GM10248 (cell line): Measurements from ENCODE around the gene PHACTR3.

Source experiments
- CTCF ChIA-PET: fragments of 300-600 bp; sonication (Branson Sonifier 250); formaldehyde crosslinking; extraction: SDS; loops from one replicate; lab custom pipeline; 2021; ENCODE audit warnings: antibody characterized with exemption; lab: Yijun Ruan, JAX
- POLR2A ChIA-PET: fragments of 350-650 bp; sonication (Branson Sonifier 250); formaldehyde crosslinking; extraction: SDS; loops from one replicate; lab custom pipeline; 2020; ENCODE audit warnings: antibody characterized with exemption; lab: Yijun Ruan, JAX
- DNase-seq: peaks from one replicate; pipeline ENCODE4 v3.0.0; 2012; ENCODE audit errors: extremely low spot score
- CTCF ChIP-seq: IDR thresholded peaks from 2 replicates; pipeline ENCODE4 v1.5.1; 2012; ENCODE audit warnings: mild to moderate bottlenecking, low read depth; ENCODE audit errors: extremely low read depth, missing control alignments, control extremely low read depth

Gene PHACTR3

GRCh38 chr20:59749301-59749700 lies 145.0 kb downstream of the PHACTR3 start:
- ChIA-PET POLR2A (no interaction called here), CTCF (interaction anchor here (1.2 to 3.6 kb wide), 2 partner anchors 10 to 178 kb away, joined by 3 to 15 read pairs; no protein-coding TSS in a partner anchor)
- TF ChIP-seq CTCF: no peak
- DNase-seq: no peak

- CTCF ChIA-PET: interaction anchor here (1.8 kb wide), 1 partner anchor 179 kb away, joined by 10 read pairs; no protein-coding TSS in a partner anchor
- POLR2A ChIA-PET: no interaction called here
- DNase-seq: no peak
- no peak for TF ChIP-seq CTCF
Measured at GRCh38 chr20:59750209-59750840, 146.0 kb downstream of the PHACTR3 start.

DNA sequence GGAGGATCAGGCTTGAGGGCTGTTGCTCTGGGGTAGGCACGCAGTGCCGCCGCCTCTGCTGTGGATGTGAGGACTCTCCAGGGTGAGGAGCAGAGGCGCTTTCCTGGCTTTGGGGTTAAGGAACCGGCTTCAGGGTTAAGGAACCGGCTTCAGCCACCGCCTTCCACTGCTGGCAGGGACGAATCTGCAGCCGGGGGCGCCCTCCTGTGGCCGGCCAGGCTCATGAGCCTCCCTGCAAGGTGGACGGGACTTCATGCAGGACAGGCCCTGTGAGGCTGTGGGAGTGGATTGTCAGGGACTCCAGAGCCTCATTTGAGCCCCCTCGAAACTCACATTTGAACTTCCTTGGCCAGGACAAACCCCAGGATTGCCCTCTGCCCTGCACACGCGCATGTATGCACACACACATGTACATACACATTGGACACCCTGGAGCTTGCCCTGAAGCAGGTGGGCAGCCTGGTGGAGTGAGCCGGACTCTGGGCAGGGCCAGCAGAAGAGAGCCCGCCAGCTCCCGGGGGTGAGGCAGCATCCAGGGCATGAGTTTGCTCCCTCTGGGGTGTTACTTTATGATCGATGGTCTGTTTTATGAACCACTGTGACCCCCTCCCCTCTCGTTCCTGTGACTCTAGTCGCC lies 146.9 kb downstream of the PHACTR3 start:
- TF ChIP-seq CTCF: peak; percentile 94
- DNase-seq: peak; percentile 87

DNA sequence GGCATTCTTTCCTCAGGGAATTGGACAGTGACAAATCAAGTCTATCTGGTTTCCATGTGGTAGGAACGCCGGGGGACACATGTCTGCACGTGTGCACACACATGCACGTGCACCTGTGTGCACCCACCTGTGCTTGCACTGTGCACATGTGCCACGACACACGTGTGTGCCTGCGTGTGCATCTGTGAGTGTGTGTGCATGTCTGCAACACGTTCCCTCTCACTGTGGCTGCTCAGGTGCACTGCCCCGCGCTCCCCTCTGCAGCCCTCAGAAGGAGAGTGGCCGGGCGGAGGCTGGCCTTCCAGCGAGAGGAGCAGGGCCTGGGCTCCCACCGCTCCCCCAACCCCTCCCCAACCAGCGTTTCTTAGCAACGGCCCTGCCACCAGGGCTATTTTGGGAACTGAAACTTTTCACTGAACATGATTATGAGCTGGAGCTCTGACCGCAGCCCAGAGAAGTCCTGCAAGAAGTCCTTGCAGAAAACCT lies 147.8 kb downstream of the PHACTR3 start:
- CTCF ChIA-PET: interaction anchor here (0.7 to 2.4 kb wide), 3 partner anchors 153 to 171 kb away, joined by 3 to 13 read pairs (median 4); no protein-coding TSS in a partner anchor
- DNase-seq: peak; percentile 77
- POLR2A ChIA-PET: no interaction called here
- TF ChIP-seq CTCF: no peak

More for the DNA sequence above, 146.9 kb downstream of the PHACTR3 start:
- CTCF ChIA-PET: interaction anchor here (0.7 to 2.4 kb wide), 3 partner anchors 152 to 180 kb away, joined by 4 to 13 read pairs (median 10); no protein-coding TSS in a partner anchor
- POLR2A ChIA-PET: no interaction called here

DNA sequence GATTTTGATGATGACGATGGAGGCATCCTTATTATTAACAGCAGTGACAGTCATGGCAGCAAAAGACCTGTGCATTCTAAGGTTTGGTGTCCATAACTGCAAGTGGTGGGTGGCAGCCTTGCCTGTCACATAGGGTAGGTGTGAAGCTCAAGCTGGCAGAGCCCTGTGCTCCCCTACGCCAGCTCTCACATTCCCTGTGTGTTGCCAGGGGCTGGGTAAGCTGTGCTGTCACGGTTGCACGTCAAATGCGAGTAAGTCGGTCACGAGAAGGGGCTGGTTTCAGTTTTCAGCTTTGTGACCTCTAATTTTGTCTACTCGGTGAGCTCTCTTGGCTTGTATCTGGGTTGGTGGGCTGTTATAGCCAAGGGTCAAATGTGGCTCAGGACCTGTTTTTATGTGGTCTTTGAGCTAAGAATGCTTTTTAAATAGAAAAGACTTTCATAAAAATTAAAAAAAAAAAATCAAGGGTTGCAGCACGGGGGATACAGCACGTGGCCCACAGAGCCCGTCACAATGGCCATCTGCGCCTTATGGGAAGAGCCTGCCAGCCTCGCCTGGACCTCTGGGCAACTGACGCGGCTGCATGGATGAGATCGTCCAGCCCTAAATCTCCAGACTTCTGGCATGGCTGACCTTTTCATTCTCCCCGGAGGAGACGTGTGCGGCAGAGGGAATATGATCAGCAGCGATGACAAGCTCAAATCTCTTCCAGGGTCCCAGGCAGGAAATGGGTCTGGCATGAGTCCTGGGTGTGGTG lies 148.5 kb downstream of the PHACTR3 start:
- ChIA-PET POLR2A (no interaction called here), CTCF (interaction anchor here (0.7 to 2.4 kb wide), 2 partner anchors 154 to 156 kb away, joined by 3 to 13 read pairs; no protein-coding TSS in a partner anchor)
- peak; percentile 47 for DNase-seq
- TF ChIP-seq CTCF: no peak

- ChIA-PET POLR2A (no interaction called here), CTCF (interaction anchor here (2.4 kb wide), 1 partner anchor 155 kb away, joined by 13 read pairs; no protein-coding TSS in a partner anchor)
- TF ChIP-seq CTCF: no peak
- no peak for DNase-seq
Measured at GRCh38 chr20:59753836-59754235, 149.5 kb downstream of the PHACTR3 start.
